ENCODE results near the gene MCF2L. TPM values are rescaled to one million over a fixed set of nuclear protein-coding genes. Genes with fewer than 3 reads are reported as not detected.

MCF2L gene
- polyA plus RNA-seq, 1 donor from 2014 or later = 88.0 TPM

DNA sequence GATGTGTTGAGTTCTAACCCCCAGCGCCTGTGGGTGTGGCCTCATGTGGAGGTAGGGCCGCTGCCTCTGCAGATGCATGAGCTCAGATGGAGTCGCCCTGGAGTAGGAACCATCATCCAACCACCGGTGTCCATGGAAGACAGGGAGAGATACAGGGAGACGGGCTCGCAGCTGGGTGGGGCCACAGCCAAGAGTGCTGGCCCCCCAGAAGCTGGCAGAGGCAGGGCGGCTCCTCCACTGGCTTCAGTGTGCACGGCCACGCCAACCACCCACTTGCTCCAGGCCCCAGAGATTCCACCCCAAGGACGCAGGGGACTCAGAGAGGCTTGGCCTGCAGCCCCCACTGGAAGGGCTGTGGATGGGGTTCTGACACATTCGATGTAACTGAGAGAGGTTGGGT lies 5.4 kb upstream of the MCF2L start:
- H3K4me2 ChIP-seq (ENCODE audit: low read length) = no peak overlapping the region
- no peaks in the 10 kb centered on the region for H3K27me3 ChIP-seq (ENCODE audit: insufficient read depth, low read depth, low read length)
- TF ChIP-seq TAF1 (IDR thresholded peaks at IDR 0.05; ENCODE audit: low read depth) = no peak
- no peak for TF ChIP-seq POLR2AphosphoS5 (IDR thresholded peaks at IDR 0.05)
- no peak for TF ChIP-seq RAD21 (conservative IDR thresholded peaks at IDR 0.05)
- TF ChIP-seq, protein P1, sequence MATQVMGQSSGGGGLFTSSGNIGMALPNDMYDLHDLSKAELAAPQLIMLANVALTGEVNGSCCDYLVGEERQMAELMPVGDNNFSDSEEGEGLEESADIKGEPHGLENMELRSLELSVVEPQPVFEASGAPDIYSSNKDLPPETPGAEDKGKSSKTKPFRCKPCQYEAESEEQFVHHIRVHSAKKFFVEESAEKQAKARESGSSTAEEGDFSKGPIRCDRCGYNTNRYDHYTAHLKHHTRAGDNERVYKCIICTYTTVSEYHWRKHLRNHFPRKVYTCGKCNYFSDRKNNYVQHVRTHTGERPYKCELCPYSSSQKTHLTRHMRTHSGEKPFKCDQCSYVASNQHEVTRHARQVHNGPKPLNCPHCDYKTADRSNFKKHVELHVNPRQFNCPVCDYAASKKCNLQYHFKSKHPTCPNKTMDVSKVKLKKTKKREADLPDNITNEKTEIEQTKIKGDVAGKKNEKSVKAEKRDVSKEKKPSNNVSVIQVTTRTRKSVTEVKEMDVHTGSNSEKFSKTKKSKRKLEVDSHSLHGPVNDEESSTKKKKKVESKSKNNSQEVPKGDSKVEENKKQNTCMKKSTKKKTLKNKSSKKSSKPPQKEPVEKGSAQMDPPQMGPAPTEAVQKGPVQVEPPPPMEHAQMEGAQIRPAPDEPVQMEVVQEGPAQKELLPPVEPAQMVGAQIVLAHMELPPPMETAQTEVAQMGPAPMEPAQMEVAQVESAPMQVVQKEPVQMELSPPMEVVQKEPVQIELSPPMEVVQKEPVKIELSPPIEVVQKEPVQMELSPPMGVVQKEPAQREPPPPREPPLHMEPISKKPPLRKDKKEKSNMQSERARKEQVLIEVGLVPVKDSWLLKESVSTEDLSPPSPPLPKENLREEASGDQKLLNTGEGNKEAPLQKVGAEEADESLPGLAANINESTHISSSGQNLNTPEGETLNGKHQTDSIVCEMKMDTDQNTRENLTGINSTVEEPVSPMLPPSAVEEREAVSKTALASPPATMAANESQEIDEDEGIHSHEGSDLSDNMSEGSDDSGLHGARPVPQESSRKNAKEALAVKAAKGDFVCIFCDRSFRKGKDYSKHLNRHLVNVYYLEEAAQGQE (IDR thresholded peaks at IDR 0.05; ENCODE audit: borderline replicate concordance) = no peak
- TF ChIP-seq EP300 (conservative IDR thresholded peaks at IDR 0.05; ENCODE audit: poor library complexity, severe bottlenecking) = no peak
- TF ChIP-seq, protein P2, sequence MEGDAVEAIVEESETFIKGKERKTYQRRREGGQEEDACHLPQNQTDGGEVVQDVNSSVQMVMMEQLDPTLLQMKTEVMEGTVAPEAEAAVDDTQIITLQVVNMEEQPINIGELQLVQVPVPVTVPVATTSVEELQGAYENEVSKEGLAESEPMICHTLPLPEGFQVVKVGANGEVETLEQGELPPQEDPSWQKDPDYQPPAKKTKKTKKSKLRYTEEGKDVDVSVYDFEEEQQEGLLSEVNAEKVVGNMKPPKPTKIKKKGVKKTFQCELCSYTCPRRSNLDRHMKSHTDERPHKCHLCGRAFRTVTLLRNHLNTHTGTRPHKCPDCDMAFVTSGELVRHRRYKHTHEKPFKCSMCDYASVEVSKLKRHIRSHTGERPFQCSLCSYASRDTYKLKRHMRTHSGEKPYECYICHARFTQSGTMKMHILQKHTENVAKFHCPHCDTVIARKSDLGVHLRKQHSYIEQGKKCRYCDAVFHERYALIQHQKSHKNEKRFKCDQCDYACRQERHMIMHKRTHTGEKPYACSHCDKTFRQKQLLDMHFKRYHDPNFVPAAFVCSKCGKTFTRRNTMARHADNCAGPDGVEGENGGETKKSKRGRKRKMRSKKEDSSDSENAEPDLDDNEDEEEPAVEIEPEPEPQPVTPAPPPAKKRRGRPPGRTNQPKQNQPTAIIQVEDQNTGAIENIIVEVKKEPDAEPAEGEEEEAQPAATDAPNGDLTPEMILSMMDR (IDR thresholded peaks at IDR 0.05; ENCODE audit: poor library complexity, severe bottlenecking) = no peak
- H3K27ac ChIP-seq (ENCODE audit: low read length) = no peak overlapping the region
- no peak overlapping the region for H2AFZ ChIP-seq (ENCODE audit: low read depth, low read length)
- H3K9ac ChIP-seq (ENCODE audit: low read length) = no peak overlapping the region
- H3K4me3 ChIP-seq (ENCODE audit: low read length) = no peak overlapping the region
- no peaks in the 10 kb centered on the region for H3F3A ChIP-seq (ENCODE audit: insufficient read depth, low read length, poor library complexity, severe bottlenecking)
- H3K9me2 ChIP-seq (ENCODE audit: insufficient read depth, low read length) = no peaks in the 10 kb centered on the region
- H4K20me1 ChIP-seq (ENCODE audit: insufficient read depth) = no peaks in the 10 kb centered on the region
- H3K79me2 ChIP-seq (replicated peaks; ENCODE audit: insufficient read depth, low read length) = no peaks in the 10 kb centered on the region
- H3K36me3 ChIP-seq (ENCODE audit: insufficient read depth, low read length) = no peaks in the 10 kb centered on the region
- no peaks in the 10 kb centered on the region for H3K9me3 ChIP-seq (ENCODE audit: low read length)

DNA sequence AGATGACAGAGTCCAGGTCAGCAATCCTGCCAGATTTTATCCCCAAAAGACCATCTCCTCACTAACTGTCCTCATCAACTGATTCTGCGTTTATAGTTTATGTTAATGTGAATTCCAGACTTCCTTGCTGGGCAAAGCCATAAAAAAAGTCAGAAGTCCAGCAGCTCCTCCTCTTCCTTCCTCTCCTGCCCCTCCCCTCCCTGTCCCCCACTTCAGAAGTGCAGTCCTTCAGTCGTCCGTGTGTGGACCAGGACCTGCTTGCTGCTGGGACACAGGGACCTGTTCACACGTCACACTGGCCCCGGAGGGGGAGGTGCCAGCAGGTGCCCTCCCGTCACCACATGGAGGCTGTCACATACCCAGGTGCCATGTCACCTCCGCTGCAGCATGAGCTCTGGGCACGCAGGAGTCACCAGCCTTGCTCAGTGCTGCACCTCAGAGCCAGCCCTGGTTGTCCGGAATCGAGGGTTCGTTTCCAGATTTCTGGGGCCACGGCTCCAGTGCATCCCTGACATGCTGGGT lies 4.0 kb upstream of the MCF2L start:
- TF ChIP-seq, protein P2 (IDR thresholded peaks at IDR 0.05; ENCODE audit: poor library complexity, severe bottlenecking) = no peak
- TF ChIP-seq EP300 (conservative IDR thresholded peaks at IDR 0.05; ENCODE audit: poor library complexity, severe bottlenecking) = no peak
- H2AFZ ChIP-seq (ENCODE audit: low read depth, low read length) = no peak overlapping the region
- no peaks in the 10 kb centered on the region for H3K27me3 ChIP-seq (ENCODE audit: insufficient read depth, low read depth, low read length)
- H3K36me3 ChIP-seq (ENCODE audit: insufficient read depth, low read length) = no peaks in the 10 kb centered on the region
- H4K20me1 ChIP-seq (ENCODE audit: insufficient read depth) = no peaks in the 10 kb centered on the region
- H3K79me2 ChIP-seq (replicated peaks; ENCODE audit: insufficient read depth, low read length) = peaks cover 2% of the 10 kb centered on the region
- H3K9ac ChIP-seq (ENCODE audit: low read length) = no peak overlapping the region
- H3K27ac ChIP-seq (ENCODE audit: low read length) = no peak overlapping the region
- H3K4me3 ChIP-seq (ENCODE audit: low read length) = no peak overlapping the region
- no peaks in the 10 kb centered on the region for H3F3A ChIP-seq (ENCODE audit: insufficient read depth, low read length, poor library complexity, severe bottlenecking)
- H3K9me3 ChIP-seq (ENCODE audit: low read length) = no peaks in the 10 kb centered on the region
- H3K4me2 ChIP-seq (ENCODE audit: low read length) = no peak overlapping the region
- no peaks in the 10 kb centered on the region for H3K9me2 ChIP-seq (ENCODE audit: insufficient read depth, low read length)

All from neural cell (in vitro differentiated cells).